GM12873 (cell line): ENCODE measurements around the gene KYAT1.

ENCODE experiments used
- TF ChIP-seq, protein P1 (sequence below): IDR thresholded peaks from 2 replicates; pipeline ENCODE4 v1.5.1; 2012; ENCODE audit warnings: low read depth, mild to moderate bottlenecking, moderate library complexity, low read length, control low read depth; ENCODE audit not compliant: insufficient read depth; ENCODE audit errors: missing control alignments

Gene KYAT1

DNA sequence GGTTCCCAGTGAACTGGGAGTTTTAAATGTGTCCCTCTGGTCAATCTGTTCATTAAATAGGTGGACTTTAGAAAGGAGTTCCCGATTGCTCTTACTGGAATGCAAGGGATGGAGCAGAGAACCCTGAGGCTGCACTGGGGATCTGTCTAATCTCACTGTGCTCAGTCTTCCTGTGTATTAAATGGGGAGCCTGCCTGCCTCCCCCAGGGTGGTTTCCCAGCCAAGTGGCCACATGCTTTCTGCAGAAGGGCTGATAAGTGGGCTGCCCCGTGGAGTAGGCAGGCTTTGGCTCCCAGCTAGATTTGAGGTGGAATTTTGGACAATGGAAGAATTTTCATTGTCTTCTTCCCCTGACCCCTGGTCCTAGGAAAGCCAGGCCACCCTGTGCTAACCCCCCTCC, 25.0 kb upstream of the KYAT1 start:
- TF ChIP-seq, protein P1, sequence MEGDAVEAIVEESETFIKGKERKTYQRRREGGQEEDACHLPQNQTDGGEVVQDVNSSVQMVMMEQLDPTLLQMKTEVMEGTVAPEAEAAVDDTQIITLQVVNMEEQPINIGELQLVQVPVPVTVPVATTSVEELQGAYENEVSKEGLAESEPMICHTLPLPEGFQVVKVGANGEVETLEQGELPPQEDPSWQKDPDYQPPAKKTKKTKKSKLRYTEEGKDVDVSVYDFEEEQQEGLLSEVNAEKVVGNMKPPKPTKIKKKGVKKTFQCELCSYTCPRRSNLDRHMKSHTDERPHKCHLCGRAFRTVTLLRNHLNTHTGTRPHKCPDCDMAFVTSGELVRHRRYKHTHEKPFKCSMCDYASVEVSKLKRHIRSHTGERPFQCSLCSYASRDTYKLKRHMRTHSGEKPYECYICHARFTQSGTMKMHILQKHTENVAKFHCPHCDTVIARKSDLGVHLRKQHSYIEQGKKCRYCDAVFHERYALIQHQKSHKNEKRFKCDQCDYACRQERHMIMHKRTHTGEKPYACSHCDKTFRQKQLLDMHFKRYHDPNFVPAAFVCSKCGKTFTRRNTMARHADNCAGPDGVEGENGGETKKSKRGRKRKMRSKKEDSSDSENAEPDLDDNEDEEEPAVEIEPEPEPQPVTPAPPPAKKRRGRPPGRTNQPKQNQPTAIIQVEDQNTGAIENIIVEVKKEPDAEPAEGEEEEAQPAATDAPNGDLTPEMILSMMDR: no peak

DNA sequence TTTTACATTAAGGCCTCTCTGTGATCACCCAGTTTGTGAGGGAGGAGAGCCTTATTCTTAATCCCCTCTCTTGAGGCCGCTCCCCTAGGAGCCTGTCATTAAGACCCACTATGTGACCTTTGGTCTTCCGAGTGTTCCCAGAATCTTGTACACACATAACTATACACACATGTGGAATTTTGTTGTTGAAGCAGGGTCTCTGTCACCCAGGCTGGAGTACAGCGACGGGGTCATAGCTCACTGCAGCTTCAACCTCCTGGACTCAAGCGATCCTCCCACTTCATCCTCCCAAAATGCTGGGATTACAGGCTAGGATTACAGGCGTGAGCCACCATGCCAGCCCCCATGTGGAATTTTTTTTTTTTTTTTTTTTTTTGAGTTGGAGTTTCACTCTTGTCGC, 24.2 kb upstream of the KYAT1 start:
- TF ChIP-seq, protein P1: no peak

GRCh38 chr9:128903871-128904620, 22.3 kb upstream of the KYAT1 start:
- TF ChIP-seq, protein P1: no peak

DNA sequence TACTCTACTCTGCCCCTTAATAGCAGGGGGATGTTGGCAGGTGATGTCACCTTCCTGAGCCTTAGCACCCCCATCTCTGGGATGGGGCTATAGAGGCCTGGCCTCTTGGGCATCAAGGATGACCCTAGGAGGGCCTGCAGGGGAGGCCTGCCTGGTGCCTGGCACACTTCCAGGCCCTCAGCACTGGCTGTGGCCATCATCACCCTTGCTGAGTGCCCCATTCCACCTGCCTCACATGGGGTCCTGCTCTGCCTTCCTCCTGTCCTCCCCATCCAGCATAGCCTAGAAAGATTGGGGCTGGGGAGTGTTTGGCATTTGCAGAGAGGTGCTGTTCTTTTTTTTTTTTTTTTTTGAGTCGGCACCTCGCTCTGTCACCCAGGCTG, 21.3 kb upstream of the KYAT1 start:
- TF ChIP-seq, protein P1: no peak

- TF ChIP-seq, protein P1: no peak
Observed at GRCh38 chr9:128902351-128903078, 20.8 kb upstream of the KYAT1 start.

- TF ChIP-seq, protein P1: no peak
Observed at GRCh38 chr9:128901822-128902221, 20.1 kb upstream of the KYAT1 start.

- TF ChIP-seq, protein P1: no peak
Observed at GRCh38 chr9:128901379-128901778, 19.6 kb upstream of the KYAT1 start.
